LoVo (cell line): ENCODE measurements around the gene FAM107B.
"Not testable (repeated sequence)": the region's sequence is repeated elsewhere in the genome, so short reads cannot be mapped to it uniquely, and the experiment has no call there.

Source experiments
- DNase-seq: peaks from one replicate; pipeline ENCODE4 v3.0.0-alpha.2; 2016; ENCODE audit warnings: low spot score

FAM107B gene

GRCh38 chr10:14692344-14693076 is 82.2 kb downstream of the FAM107B start:
- DNase-seq = no peak

- no peak for DNase-seq
Observed at GRCh38 chr10:14691359-14691758, 83.3 kb downstream of the FAM107B start.

GRCh38 chr10:14688606-14689005 is 86.1 kb downstream of the FAM107B start:
- no peak for DNase-seq

GRCh38 chr10:14688189-14688588 is 86.5 kb downstream of the FAM107B start:
- DNase-seq = not testable (repeated sequence)

- DNase-seq = no peak
Observed at GRCh38 chr10:14687340-14687739, 87.4 kb downstream of the FAM107B start.

GRCh38 chr10:14686356-14686755 is 88.3 kb downstream of the FAM107B start:
- no peak for DNase-seq

- DNase-seq = no peak
Observed at GRCh38 chr10:14684354-14684753, 90.3 kb downstream of the FAM107B start.

- DNase-seq = no peak
Observed at GRCh38 chr10:14683256-14683655, 91.4 kb downstream of the FAM107B start.

- DNase-seq = no peak
Observed at GRCh38 chr10:14681802-14682201, 92.9 kb downstream of the FAM107B start.

- DNase-seq = no peak
Observed at GRCh38 chr10:14681305-14681704, 93.4 kb downstream of the FAM107B start.

- DNase-seq = no peak
Observed at GRCh38 chr10:14678637-14679036, 96.1 kb downstream of the FAM107B start.

- no peak for DNase-seq
Observed at GRCh38 chr10:14676732-14677131, 98.0 kb downstream of the FAM107B start.

- DNase-seq = peak; percentile 45
Observed at GRCh38 chr10:14674376-14675050, 100.2 kb downstream of the FAM107B start.

- no peak for DNase-seq
Observed at GRCh38 chr10:14673189-14673861, 101.4 kb downstream of the FAM107B start.

- DNase-seq = no peak
Observed at GRCh38 chr10:14671386-14671831, 103.3 kb downstream of the FAM107B start.

GRCh38 chr10:14670551-14671240 is 104.0 kb downstream of the FAM107B start:
- DNase-seq = no peak

GRCh38 chr10:14669576-14669975 is 105.1 kb downstream of the FAM107B start:
- DNase-seq = no peak

- DNase-seq = no peak
Observed at GRCh38 chr10:14667781-14668180, 106.9 kb downstream of the FAM107B start.

- DNase-seq = no peak
Observed at GRCh38 chr10:14667280-14667679, 107.4 kb downstream of the FAM107B start.

- DNase-seq = no peak
Observed at GRCh38 chr10:14665865-14666857, 108.5 kb downstream of the FAM107B start.

- no peak for DNase-seq
Observed at GRCh38 chr10:14665304-14665703, 109.4 kb downstream of the FAM107B start.
